H1 (cell line): ENCODE results near the gene INPP5J.

Experiments
- CTCF ChIP-seq, 3 experiments: IDR thresholded peaks; 1 replicate in 2 of 3; 2 replicates in 1 of 3; pipeline versions ENCODE4 v1.5.1 to v1.6.1; 2011; ENCODE audit warnings: low read length in 3 of 3, mild to moderate bottlenecking in 3 of 3, inconsistent platforms in 2 of 3, low read depth in 1 of 3, moderate library complexity in 1 of 3; ENCODE audit not compliant: insufficient read depth in 1 of 3; ENCODE audit errors: control extremely low read depth in 1 of 3
- EGR1 ChIP-seq: IDR thresholded peaks from 2 replicates; pipeline ENCODE4 v1.6.1; 2011; ENCODE audit warnings: low read depth, low read length, borderline replicate concordance
- POLR2A ChIP-seq, 2 experiments: IDR thresholded peaks; 1 replicate in 1 of 2; 2 replicates in 1 of 2; pipeline ENCODE4 v1.6.1; 2011; ENCODE audit warnings: low read depth in 2 of 2, low read length in 2 of 2, mild to moderate bottlenecking in 2 of 2; ENCODE audit errors: control extremely low read depth in 1 of 2
- POLR2AphosphoS5 ChIP-seq: IDR thresholded peaks from 2 replicates; pipeline ENCODE4 v1.6.1; 2011; ENCODE audit warnings: low read depth, low read length
- POU5F1 ChIP-seq: IDR thresholded peaks from 2 replicates; pipeline ENCODE4 v1.6.1; 2011; ENCODE audit warnings: low read depth, mild to moderate bottlenecking, low read length, moderate library complexity
- RNF2 ChIP-seq: fragments of 200-900, 300-1000 bp; sonication (generic); IDR thresholded peaks from 2 replicates; pipeline ENCODE4 v1.7.1; 2016; ENCODE audit warnings: borderline replicate concordance, low read depth, mild to moderate bottlenecking, antibody characterized with exemption, low read length; ENCODE audit not compliant: poor library complexity, severe bottlenecking; ENCODE audit errors: missing control alignments
- SP1 ChIP-seq: IDR thresholded peaks from 2 replicates; pipeline ENCODE4 v1.6.1; 2011; ENCODE audit warnings: low read depth, low read length
- TAF1 ChIP-seq: IDR thresholded peaks from 2 replicates; pipeline ENCODE4 v1.6.1; 2011; ENCODE audit warnings: mild to moderate bottlenecking, low read depth, low read length
- USF2 ChIP-seq: IDR thresholded peaks from 2 replicates; pipeline ENCODE4 v1.6.1; 2011; ENCODE audit warnings: low read length, improper control_type of control experiment

GRCh38 chr22:31106001-31106571, 16.7 kb upstream of the INPP5J start:
- TF ChIP-seq USF2 (no peak), EGR1 (no peak), RNF2 (no peak), POLR2A (IDR thresholded peaks at IDR 0.05; ENCODE audit: control extremely low read depth in 1 of 2, low read depth in 2 of 2, low read length in 2 of 2) (no peak), TAF1 (no peak), CTCF (IDR thresholded peaks at IDR 0.05; ENCODE audit: control extremely low read depth in 1 of 3, insufficient read depth in 1 of 3, low read depth in 1 of 3, low read length in 3 of 3) (peak in 2 of 3 experiments; percentile 7 to 23; a peak in 1 of 4 replicates), SP1 (no peak), POLR2AphosphoS5 (no peak), POU5F1 (no peak)
